Activated T-cell treated with anti-CD3 and anti-CD28 coated beads for 24 hours (primary cell): ENCODE data around the gene ARRDC2.
"Not testable (repeated sequence)": the region's sequence is repeated elsewhere in the genome, so short reads cannot be mapped to it uniquely, and the experiment has no call there.

Source experiments
- DNase-seq: peaks from one replicate; pipeline ENCODE4 v3.0.0-alpha.2; 2020; ENCODE audit warnings: low read depth

ARRDC2 gene

DNA sequence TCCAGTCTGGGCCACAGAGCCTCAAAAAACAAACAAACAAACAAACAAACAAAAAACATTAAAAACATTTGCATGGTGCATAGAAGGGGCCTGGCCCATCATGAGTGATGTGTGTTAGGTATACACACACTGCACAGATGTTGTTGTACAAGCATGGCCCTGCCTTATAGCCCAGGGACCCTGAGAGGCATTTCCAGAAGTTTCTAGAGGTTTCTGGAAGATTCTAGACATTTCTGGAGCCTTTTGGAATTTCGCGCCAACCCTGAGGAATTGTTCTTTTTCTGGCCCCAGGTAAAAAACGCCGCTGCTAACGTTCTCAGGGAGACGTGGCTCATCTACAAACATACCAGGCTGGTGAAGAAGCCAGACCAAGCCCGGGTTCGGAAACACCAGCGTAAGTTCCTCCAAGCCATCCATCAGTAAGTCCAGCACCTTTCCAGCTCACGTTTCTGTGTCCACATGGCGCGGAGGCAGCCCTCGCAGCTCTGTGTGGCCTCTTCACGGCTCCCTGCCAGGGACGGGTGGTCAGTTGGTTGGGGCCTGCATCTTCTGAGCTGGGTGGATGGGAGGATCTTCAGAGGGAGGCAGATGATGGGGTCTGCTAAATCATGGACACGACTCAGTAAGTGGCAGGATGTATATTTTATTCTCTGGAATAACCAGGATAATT lies 18.4 kb upstream of the ARRDC2 start:
- DNase-seq, result no peak

DNA sequence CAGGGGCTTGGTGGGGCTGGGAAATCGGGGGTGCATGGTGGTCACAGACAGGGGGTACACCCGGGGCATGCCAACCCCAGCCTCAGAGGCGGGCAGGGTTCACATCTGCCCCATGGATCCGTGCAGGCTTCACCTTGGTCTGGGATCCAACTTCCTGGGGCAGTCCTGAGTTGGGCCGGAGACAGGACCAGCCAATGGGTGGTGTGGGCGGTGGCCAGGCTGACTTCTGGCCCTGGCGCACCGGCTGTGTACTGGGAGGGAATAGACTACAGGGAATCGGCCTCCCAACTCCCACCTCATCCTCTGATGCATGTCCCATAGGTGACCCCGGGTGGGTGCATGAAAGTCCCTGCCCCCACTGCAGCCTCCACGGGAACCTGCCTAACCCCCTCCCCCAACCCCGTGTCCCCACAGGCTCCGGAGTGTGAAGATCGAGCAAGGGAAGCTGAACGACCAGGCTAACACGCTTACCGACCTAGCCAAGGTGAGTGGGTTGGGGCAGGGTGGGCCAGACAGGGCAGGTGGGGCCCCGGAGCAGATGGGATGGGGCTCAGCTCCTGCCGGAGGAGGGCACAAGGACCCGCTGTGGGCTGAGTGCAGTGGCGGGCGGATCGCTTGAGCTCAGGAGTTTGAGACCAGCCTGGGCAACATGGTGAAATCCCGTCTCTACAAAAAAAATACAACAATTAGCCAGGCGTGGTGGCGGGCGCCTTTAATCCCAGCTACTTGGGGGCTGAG lies 14.7 kb upstream of the ARRDC2 start:
- DNase-seq, result no peak

DNA sequence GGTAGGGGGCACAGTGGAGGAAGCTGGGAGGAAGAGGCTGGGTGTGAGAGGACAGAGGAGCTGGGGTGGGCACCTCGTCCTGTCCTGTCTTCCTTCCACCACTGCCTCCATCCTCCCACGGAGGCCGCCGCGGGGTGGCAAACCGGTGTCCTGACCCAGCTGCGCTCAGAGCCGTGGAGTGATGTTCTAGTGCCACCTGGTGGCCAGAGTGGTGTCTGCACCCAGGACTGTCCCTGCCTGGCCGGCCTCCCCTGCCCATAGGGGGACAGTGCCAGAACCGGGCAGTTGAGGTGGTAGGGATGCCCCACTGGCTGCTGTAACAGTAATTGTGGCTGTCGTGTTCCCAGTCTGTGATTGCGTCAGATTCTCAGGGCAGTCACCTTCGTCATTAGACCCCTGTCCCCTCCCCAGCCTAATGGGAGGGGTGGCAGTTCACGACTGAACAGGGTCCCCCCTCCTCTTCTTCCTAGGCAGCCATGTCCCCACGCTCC lies 11.1 kb upstream of the ARRDC2 start:
- DNase-seq, result peak; percentile 80

GRCh38 chr19:17997969-17998826 lies 9.8 kb upstream of the ARRDC2 start:
- DNase-seq, result no peak

- no peak for DNase-seq
Observed at GRCh38 chr19:17998827-17999150, 9.2 kb upstream of the ARRDC2 start.

DNA sequence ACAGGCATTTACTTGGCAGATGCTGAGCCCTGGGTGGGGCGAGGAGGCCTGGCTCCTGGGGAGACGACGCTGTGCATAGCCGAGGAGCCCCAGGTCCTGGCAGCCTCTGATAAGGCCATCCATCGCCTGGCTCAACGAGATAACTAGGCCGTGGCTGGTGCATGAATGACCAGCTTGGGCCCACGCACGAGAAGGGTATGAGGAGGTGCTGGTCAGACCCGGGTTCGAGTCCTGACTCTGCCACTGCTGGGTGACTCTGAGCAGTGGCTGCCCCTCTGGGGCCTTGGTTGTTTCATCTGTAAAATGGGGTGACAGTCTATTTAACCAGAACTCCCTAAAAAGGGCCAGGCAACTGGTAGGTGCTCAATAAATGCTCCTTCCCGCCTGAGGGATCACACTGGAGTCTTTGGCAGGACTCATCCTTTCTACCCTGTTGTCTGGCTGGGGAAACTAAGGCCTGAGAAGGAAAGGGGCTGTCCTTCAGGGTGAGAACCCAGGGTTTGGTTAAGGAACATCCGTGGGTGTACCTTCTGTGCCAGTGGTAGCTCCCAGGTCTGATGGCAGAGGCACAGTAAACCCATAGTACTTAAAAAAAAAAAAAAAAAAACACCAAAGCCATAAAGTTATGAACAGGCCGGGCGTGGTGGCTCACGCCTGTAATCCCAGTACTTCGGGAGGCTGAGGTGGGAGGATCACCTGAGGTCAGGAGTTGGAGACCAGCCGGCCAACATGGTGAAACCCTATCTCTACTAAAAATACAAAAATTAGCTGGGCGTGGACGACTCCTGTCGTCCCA lies 8.1 kb upstream of the ARRDC2 start:
- DNase-seq, result no peak

DNA sequence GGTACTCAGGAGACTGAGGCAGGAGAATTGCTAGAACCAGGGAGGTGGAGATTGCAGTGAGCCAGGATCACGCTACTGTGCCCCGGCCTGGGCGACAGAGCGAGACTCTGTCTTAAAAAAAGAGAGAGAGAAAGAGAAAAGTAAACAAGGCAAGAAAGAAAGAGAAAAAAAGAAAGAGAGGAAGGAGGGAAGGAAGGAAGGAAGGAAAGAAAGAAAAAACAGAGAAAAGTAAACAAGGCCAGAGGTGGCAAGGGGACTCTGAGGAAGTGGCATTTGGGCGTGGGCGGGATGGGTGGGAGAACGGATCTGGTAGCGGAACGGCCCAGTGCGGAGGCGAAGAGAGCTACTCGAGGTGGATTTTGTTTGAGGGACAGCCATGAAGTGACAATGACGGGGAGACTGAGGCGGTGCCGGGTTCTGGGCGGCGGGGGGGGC lies 7.5 kb upstream of the ARRDC2 start:
- DNase-seq, result no peak

DNA sequence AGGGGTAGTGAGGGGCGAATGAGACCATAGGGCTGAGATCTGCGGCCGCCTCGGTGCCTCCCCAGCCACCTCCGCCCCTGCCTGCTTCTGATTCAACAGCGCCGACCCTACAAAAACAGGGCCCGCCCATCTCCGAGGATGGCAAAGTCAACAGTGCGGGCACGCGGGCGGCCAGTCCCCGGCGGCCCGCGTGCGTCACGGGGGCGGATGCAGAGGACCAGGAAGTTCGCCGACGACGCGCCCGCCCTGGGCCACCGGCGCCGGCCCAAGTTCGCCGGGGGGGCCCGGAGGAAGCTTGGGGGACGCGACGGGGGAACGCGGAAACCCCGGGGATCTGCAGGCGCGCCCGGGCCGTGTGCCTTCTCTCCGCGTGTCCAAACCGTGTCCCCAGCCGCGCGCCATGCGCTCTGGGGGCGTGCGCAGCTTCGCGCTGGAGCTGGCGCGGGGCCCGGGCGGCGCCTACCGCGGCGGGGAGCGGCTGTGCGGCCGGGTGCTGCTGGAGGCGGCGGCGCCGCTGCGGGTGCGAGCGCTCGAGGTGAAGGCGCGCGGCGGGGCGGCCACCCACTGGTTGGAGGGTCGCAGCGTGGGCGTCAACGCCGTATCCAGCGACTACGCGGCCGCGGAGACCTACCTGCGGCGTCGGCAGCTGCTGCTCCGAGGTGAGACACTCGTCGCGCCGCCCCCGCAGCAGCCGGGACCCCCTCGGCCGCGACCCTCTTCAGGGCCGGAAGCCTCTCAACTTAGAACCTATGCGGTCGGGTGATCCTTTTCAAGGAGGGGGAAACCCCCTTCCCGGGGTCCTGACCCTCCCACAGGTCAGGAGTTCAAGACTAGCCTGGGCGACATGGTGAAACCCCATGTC lies 6.8 kb upstream of the ARRDC2 start:
- DNase-seq, result peak; percentile 84

DNA sequence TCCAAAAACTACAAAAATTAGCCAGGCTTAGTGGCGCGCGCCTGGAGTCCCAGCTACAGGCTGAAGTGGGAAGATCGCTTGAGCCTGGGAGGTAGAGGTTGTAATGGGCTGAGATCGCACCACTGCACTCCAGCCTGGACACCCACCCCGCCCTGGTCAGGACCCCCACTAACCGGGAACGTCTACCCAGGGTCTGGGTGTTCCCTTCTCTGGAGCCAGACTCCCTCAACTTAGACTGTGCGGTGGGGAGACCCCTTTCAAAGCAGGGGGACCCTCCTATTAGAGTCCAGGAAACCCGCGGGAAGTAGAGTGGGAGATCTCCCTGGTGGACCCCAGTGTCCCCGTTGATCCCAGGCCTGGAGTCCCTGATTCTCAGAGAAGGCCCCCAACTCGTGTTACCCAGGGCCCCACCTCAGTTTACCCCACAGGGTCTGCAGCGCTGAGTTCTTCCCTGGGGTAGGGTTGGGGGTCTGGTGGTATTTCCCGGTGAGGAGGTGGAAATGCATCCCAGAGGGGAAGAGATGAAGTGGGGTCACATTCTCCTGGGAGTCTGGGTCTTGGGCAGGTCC lies 6.1 kb upstream of the ARRDC2 start:
- no peak for DNase-seq

DNA sequence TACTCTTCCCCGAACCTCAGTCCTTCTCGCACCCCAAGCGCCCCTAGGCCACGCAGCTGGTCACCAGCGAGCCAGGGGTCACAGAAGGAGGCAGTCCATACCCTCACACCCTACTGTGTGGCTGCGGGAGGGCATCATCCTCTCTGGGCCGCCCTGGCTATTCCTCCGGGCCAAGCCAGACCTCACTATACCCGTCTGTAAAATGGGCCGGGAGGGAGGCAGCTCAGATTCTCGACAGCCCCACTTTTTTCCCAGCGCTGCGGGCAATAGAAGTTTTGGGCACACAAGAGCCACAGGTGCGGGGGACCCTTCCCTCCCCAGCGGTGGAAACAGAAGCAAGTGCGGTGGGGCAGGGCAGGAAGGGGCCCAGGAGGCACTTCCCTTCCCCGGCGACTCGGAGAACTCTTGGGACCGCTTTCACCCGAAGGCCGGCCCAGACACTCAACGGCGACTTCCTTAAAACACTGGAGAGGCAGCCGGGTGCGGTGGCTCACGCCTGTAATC lies 5.6 kb upstream of the ARRDC2 start:
- DNase-seq, result no peak

GRCh38 chr19:18005750-18006149 lies 2.2 kb upstream of the ARRDC2 start:
- DNase-seq, result not testable (repeated sequence)

GRCh38 chr19:18007044-18007916 lies 690 bp upstream of the ARRDC2 start:
- DNase-seq, result peak; percentile 71

DNA sequence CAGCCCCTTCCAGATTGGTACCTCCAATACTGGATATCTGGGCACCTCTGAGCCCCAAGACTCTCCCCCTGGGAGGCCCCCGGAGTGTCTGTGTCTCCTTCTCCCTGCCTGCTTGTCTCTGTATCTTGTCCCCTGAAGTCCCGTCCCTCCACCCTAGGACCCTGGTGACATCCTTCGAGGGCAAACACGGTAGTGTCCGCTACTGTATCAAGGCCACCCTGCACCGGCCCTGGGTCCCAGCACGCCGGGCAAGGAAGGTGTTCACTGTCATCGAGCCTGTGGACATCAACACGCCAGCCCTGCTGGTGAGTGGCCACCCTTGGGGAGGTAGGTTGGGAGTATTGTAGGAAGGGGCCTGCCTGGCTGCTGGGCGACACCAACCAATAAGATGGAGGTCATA lies 844 bp downstream of the ARRDC2 start:
- no peak for DNase-seq

DNA sequence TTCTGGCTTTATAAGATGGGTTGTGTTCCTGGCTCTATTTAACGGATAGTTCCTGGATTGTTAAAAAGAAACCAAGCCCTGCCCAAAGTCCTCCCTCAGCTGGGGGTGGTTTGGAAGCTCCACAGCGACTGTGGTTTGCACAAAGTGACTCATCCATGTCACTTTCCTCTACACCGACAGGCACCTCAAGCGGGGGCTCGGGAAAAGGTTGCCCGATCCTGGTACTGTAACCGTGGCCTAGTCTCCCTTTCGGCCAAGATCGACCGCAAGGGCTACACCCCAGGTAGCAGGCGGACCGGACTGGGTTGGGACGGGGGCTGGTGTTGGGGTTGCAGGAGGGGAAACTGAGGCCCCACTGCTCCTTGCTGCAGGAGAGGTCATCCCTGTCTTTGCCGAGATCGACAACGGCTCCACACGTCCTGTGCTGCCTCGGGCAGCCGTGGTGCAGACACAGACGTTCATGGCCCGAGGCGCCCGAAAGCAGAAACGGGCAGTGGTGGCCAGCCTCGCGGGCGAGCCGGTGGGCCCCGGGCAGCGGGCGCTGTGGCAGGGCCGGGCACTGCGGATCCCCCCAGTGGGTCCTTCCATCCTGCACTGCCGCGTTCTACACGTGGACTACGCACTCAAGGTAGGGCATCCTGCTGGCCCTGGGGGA lies 1.6 kb downstream of the ARRDC2 start:
- DNase-seq, result no peak

- no peak for DNase-seq
Observed at GRCh38 chr19:18010149-18010548, 2.2 kb downstream of the ARRDC2 start.

- no peak for DNase-seq
Observed at GRCh38 chr19:18013210-18014111, 5.5 kb downstream of the ARRDC2 start.

GRCh38 chr19:18014197-18014596 lies 6.2 kb downstream of the ARRDC2 start:
- DNase-seq, result no peak
